ENCODE measurements around the gene TM7SF2. TPM values are rescaled to one million over a fixed set of nuclear protein-coding genes. Genes with fewer than 3 reads are reported as not detected.

Gene TM7SF2
- total RNA-seq, 2 experiments from 2014 or later = 20.0 to 20.4 TPM

- Histone ChIP-seq H3K4me1 (ENCODE audit: insufficient read depth, low read length) (no peaks in the 10 kb centered on the region), H3K27ac (ENCODE audit: low read depth in 1 of 2, low read length in 2 of 2) (no peak overlapping the region), H3K9me3 (ENCODE audit: control insufficient read depth in 1 of 2, insufficient read depth in 1 of 2, low read length in 2 of 2) (no peaks in the 10 kb centered on the region), H3K4me3 (ENCODE audit: low read length) (no peak overlapping the region), H3K27me3 (ENCODE audit: control insufficient read depth in 1 of 2, insufficient read depth in 2 of 2, low read length in 2 of 2) (no peaks in the 10 kb centered on the region), H3K36me3 (ENCODE audit: insufficient read depth, low read length) (no peaks in the 10 kb centered on the region)
- H3K9me3 Mint-ChIP-seq = no peaks in the 10 kb centered on the region
- no peaks in the 10 kb centered on the region for H3K4me1 Mint-ChIP-seq (ENCODE audit: low read depth)
- no peak overlapping the region for H3K27ac Mint-ChIP-seq
- no peak overlapping the region for H3K4me3 Mint-ChIP-seq
- POLR2A ChIA-PET = no interaction called here
- no peaks in the 10 kb centered on the region for H3K27me3 Mint-ChIP-seq
- DNase-seq (no peak), ATAC-seq (ENCODE audit: poor library complexity) (no peak)
- no peaks in the 10 kb centered on the region for H3K36me3 Mint-ChIP-seq (ENCODE audit: low read depth)
- CTCF ChIA-PET = no interaction called here
- no peak for TF ChIP-seq CTCF (IDR thresholded peaks at IDR 0.05)
- intact Hi-C loops (cut with DNase I, micrococcal nuclease) = no loop called here
These were observed 45.8 kb upstream of the TM7SF2 start for GRCh38 chr11:65065851-65066250.

GRCh38 chr11:65066315-65066714, 45.4 kb upstream of the TM7SF2 start:
- Mint-ChIP-seq H3K27me3 (no peaks in the 10 kb centered on the region), H3K4me3 (no peak overlapping the region), H3K9me3 (no peaks in the 10 kb centered on the region), H3K27ac (no peak overlapping the region), H3K36me3 (ENCODE audit: low read depth) (no peaks in the 10 kb centered on the region), H3K4me1 (ENCODE audit: low read depth) (no peaks in the 10 kb centered on the region)
- ChIA-PET CTCF (no interaction called here), POLR2A (no interaction called here)
- DNase-seq = no peak
- Histone ChIP-seq H3K4me3 (ENCODE audit: low read length) (no peak overlapping the region), H3K27ac (ENCODE audit: low read depth in 1 of 2, low read length in 2 of 2) (no peak overlapping the region), H3K27me3 (ENCODE audit: control insufficient read depth in 1 of 2, insufficient read depth in 2 of 2, low read length in 2 of 2) (no peaks in the 10 kb centered on the region), H3K9me3 (ENCODE audit: control insufficient read depth in 1 of 2, insufficient read depth in 1 of 2, low read length in 2 of 2) (no peaks in the 10 kb centered on the region), H3K4me1 (ENCODE audit: insufficient read depth, low read length) (no peaks in the 10 kb centered on the region), H3K36me3 (ENCODE audit: insufficient read depth, low read length) (no peaks in the 10 kb centered on the region)
- intact Hi-C loops (cut with DNase I, micrococcal nuclease) = no loop called here
- no peak for TF ChIP-seq CTCF (IDR thresholded peaks at IDR 0.05)
- ATAC-seq (ENCODE audit: poor library complexity) = no peak

GRCh38 chr11:65066805-65067291, 44.8 kb upstream of the TM7SF2 start:
- no peak for DNase-seq
- no peaks in the 10 kb centered on the region for H3K4me1 Mint-ChIP-seq (ENCODE audit: low read depth)
- H3K27ac Mint-ChIP-seq = no peak overlapping the region
- no peak for ATAC-seq (ENCODE audit: poor library complexity)
- Histone ChIP-seq H3K4me1 (ENCODE audit: insufficient read depth, low read length) (no peaks in the 10 kb centered on the region), H3K36me3 (ENCODE audit: insufficient read depth, low read length) (no peaks in the 10 kb centered on the region), H3K27ac (ENCODE audit: low read depth in 1 of 2, low read length in 2 of 2) (no peak overlapping the region), H3K4me3 (ENCODE audit: low read length) (no peak overlapping the region), H3K9me3 (ENCODE audit: control insufficient read depth in 1 of 2, insufficient read depth in 1 of 2, low read length in 2 of 2) (no peaks in the 10 kb centered on the region), H3K27me3 (ENCODE audit: control insufficient read depth in 1 of 2, insufficient read depth in 2 of 2, low read length in 2 of 2) (no peaks in the 10 kb centered on the region)
- H3K9me3 Mint-ChIP-seq = no peaks in the 10 kb centered on the region
- no peaks in the 10 kb centered on the region for H3K27me3 Mint-ChIP-seq
- ChIA-PET POLR2A (no interaction called here), CTCF (no interaction called here)
- no peak overlapping the region for H3K4me3 Mint-ChIP-seq
- intact Hi-C loops (cut with DNase I, micrococcal nuclease) = no loop called here
- no peak for TF ChIP-seq CTCF (IDR thresholded peaks at IDR 0.05)
- H3K36me3 Mint-ChIP-seq (ENCODE audit: low read depth) = no peaks in the 10 kb centered on the region
